NCI-H526 (cell line): Measurements from ENCODE around the gene NCOA3.

ENCODE experiments used
- DNase-seq, 2 experiments: peaks; one replicate each; lab custom pipeline; 2025; lab: John Stamatoyannopoulos, UW

Gene NCOA3

DNA sequence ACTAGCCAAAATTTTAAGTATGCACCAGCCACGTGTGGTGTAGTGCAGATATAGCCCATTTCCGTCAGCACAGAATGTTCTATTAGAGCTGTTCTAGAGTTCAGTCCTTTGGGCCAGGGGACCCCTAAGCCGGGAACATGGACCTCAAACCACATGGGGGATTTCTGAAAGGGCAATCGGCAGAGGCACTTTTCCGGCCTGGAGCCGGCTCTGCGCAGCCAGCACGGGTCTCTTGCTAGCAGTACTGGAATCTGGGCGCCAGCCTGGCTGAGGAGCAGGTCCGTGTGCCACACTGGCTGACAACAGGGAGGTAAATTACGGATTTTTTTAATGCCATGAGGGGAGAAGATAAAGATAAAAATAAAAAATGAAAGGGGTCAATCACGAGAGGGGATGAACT, 163.1 kb downstream of the NCOA3 start:
- DNase-seq = no peak

DNA sequence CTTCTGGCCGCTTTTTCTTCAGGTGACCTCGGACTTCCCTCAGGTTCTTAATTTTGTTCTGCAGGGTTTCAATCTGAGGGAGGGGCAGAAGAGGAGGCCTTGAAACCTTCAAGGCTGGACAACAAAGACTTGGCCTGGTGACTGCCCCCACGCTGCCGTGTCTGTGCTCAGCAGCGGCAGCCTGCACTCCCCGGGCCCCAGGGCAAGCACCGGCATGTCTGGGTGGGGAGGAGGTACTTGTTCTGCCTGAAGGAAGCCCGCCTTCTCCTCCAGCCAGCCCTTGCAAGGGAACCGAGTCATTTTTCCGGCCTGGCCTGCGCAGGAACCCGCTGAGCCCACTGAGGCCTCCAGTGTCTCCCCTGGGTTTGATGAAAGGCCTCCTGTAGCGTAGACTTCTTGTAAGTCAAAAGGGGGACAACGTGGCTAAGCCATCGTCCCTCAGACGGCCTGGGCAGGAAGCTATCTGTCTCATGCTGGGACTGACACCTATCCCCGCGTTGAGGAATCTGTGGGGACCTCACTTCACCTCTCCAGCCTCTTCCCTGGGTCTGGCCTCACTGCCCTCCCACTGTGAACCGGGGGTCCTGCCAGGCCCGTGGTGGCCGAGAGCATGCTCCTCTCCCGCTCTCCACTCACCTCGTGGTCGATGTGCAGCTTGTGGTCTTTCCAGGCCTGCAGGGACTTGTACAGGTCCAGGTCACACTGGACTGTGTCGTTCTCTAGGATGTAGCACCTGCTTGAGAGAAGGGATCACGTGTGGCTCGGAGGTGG, 163.7 kb downstream of the NCOA3 start:
- DNase-seq = peak; percentile 27 to 54

DNA sequence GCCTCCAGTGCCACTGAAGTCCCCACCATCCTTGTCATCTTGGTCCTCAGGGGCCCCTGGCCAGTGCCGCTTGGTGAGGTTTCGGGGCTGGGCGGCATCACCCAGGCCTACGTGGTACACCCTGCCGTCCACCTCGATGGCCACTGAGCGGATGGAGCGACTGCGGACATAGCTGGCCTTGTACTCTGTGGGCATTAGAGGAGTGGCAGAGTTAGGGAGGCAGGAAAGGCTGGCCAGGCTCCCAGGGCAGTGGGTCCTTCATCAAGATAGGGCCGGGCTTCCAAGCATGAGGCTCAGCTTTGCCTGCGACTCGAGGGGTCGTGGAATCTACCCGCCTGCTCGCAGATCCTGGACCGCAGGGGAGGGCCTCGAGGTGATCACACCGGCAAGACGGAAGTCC, 164.6 kb downstream of the NCOA3 start:
- DNase-seq = no peak

DNA sequence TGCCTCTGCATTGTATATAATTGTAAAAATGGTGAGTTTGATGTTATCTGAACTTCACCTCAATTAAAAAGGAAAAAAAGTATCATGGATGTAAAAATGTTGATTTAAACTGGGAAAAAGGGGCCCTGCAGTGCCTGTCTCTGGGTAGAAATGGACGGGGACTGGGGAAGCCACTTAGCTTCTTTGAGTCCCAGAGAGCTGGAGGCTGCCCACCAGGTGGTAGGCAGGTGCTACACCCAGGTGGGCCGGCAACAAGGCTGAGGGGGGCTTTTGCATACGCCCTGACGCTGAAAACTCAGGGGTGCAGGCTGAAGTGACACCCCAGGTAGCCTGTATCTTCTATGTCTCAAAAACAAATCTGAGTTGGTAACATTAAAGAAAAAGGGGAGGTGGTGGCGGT, 165.4 kb downstream of the NCOA3 start:
- DNase-seq = no peak

DNA sequence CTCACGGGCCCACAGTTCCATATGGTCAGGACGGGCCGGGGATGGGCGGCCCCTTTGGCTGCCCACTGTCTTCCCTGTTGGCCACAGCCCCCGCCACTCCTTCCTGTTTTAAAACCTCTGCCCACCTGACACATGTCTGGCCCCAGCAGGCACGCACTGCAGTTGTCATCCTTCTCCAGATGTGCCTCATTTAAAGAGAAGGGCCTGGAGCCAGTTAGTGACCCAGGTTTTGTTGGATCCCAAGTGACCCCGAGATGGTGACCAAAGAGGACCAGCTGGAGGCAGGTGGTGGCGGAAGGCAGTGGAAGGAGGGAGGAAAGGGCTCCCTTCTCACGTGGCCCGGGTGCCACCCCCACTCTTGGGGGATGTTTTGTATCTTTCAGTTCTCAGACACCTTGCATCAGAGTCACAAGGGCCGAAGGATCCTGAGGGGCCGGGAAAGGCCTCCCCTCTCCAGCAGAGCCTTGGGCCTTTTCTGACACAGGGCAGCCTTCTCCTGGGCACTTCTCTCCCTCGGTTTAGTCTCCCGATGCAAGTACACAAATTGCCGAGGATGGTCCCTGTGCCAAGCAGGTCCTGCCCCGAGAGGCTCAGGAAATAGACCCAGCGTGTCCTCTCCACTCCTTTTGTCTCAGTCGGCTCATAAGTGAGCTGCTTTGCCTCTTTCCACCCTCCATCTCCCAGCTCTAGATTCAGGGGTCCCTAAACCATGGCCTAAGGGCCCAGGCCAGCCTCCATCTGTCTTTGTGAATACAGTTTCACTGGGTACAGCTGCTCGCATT, 166.0 kb downstream of the NCOA3 start:
- DNase-seq = no peak

DNA sequence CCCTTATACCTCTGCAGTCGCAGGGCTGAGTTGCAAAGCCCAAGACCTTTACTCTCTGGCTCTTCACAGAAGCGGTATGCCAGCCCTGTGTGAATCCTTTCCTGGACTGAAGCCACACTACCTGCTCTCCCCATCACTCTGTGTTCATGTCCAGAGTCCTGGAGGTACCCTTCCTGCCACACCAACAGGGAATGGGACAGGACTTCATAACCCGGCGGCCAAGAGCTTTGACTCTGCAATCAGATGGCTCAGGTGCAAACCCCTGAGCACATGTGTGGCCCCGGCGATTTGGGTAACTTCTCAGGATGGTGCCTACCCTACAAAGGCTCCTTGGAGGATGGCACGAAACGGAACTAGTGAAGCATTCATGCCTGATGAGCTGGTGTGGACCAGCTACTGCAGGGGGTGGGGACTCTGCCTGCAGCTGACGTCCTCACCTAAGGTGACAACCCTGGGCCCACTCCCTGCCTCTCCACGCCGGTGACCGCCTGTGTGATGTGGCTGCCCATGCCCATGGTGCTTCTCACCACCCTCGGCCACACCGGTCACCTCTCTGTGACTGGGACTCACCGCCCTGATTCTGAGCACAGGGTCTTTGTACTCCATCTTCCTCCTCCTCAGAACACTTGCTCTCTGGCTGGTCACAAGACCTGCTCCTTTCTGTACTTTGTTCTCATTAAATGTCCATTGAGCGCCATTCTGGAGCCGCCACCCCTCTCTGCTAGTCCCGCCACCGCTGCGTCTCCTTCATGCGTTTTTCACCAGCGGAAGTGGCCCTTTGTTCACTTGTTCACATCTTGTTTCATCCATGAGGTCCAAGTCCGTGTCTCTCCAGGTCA, 166.8 kb downstream of the NCOA3 start:
- DNase-seq = no peak

DNA sequence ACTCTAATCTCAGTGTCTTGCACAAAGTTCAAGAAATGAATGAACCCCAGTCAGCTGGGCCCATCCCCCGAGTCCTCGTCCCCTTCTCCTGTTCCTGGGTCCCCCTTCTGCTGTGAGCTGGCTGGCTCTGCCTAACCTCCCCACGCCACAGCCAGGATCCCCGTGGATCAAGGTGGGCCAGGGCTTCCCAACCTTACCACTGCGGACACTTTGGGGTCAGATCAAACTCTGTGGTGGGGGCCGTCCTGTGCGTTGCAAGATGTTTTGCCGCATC, 167.4 kb downstream of the NCOA3 start:
- DNase-seq = no peak

DNA sequence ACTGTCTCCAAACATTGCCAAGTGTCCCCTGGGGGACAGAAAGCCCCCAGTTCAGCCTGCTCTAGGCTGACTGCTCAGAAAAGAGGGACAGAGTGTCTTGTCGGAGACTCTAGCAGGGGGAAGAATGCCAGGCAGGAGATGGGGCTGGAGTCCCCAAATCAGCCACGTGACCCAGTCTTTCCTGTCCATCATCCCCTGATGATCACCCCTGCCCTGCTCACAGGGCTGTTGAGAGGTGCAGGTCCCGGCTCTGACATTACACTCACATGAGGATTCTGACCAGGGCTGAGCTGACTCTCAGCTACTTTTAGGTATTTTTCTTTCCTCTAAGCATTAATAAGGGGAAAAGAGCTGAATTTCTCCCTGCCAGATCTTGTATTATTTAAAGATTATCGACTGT, 167.8 kb downstream of the NCOA3 start:
- no peak for DNase-seq

DNA sequence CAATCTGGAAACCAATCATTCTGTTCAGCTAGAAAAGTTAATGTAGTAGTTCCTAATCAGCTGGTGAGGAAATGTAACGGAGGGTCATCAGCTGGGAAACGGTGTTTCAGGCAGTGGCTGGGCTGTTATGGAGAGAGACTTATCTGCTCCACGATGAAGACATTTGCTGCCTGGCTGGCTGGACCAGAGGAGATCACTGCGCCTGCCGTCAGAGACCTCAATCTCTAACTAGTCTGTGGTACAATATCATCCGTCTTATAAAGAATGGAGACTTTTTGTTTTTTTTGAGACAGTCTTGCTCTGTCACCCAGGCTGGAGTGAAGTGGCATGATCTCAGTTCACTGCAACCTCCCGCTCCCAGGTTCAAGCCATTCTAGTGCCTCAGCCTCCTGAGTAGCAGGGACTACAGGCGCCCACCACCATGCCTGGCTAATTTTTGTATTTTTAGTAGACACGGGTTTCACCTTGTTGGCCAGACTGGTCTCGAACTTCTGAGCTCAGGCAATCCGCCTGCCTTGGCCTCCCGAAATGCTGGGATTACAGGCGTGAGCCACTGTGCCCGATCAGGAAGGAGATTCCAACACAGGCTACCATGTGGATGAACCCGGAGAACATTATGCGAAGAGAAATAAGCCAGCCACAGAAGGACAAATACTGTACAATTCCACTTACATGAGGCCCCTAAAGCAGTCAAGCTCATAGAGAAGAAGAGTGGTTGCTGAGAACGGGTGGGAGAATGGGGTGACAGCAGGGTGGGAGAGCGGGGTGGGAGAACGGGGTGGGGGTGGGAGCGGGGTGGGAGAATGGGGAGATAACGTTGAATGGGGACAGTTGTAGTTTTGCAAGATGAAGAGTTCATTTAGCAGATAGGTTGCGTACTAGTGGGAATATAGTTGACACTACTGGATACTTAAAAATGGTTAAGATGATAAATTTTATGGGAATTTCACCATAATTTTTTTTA, 168.5 kb downstream of the NCOA3 start:
- DNase-seq = no peak

DNA sequence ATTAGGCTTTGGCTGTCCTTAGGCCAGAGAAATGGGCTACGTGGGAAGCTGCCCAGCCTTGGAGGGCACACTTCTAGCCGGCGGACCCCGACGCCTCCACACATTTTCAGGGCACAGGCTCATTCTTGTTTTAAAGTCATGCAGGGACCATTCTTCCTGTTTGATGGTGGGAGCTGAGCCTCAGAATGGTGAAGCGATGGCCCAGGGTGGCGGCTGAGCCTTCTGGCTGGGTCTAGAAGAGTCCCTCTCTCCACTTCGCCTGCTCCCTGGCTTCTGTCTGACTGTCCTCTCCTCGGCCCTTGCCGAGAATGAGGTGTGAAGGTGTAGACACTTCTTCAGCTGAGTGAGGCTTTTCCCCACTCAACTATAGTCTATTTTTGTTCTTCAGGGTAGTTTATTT, 169.2 kb downstream of the NCOA3 start:
- no peak for DNase-seq

DNA sequence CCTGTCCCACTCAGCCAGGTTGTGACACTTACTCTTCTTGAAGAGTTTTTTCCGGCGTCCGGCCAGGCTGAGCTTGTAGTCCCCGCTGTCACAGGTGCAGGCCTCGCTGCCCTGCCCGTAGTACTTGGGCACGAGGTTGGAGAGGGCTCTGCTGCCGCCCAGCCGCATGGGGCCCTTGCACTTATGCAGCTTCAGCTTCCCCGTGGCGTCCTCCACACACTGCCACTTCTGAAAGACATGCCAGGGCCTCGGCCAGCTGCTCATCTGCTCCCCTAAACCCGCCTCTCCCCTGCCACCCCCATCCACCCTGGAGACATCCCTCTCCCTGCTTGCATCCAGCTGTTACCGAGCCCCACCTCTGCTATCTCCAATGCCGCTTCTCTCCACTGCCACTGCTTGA, 170.5 kb downstream of the NCOA3 start:
- no peak for DNase-seq

DNA sequence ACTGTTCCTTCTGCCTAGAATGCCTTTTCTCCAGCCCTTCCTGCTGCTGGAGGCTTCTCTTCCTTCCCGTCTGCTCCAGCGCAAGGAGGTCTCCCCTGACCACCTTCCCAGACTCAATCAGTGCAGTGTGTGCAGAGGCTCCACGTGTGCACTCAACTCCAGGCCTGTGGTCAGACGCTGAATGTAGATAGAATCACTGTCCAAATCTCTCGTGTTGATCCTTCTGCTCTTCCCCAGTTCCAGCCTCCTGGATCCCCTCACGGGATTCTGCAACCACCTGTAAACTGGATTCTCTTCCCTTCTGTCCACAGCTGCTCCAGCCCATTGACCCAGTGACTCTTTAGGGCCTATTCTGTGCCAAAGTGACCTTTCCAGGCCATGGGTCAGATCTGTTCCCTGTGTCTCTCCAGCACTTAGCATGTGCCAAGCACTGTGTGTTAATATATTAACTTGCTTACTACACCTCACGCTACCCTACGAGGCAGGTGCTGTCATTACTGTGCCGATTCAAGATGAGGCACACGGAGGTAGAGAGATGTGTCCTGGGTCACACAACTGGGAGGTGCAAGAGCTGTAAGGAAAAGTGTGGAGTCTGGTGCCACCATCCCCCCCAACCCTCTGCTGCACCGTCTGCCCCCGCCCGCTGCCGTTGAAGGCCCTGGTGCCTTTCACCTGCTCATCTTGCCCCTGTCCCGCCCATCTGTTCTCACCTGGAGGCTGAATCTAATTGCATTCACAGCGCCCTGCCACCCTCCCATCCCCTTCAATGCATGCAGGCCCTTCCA, 171.4 kb downstream of the NCOA3 start:
- no peak for DNase-seq

DNA sequence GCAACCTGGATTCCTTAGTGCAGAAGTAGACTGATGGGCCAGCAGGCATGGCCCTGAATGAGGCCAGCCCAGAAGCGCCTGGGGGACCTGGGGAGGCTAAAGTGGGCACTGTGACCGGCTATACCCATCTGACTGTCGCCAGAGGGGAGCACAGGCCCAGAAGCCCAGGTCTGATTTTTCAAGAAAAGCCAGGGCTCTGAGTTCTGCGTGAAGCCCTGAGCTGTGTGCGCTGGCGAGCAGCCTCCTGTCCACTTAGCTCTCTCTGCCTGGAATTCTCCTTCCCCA, 171.9 kb downstream of the NCOA3 start:
- DNase-seq = no peak

DNA sequence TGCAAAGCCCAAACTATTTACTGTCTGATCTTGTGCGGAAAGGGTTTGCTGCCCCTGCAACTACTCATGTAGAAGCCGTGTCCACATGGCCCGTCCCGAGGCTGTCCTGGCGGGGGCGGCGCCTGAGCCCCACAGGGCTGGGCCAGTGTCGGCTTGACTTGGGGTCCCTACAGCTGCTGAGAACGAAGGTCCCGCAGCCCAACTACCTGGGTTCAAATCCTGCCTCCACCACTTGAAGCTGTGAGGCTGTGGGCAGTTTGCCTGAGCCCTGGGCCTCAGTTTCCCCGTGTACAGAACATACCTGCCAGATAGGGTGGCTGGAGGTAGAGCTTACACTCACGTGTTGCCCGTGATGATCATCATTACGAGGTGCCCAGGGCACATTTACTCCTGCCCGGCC, 172.5 kb downstream of the NCOA3 start:
- no peak for DNase-seq

DNA sequence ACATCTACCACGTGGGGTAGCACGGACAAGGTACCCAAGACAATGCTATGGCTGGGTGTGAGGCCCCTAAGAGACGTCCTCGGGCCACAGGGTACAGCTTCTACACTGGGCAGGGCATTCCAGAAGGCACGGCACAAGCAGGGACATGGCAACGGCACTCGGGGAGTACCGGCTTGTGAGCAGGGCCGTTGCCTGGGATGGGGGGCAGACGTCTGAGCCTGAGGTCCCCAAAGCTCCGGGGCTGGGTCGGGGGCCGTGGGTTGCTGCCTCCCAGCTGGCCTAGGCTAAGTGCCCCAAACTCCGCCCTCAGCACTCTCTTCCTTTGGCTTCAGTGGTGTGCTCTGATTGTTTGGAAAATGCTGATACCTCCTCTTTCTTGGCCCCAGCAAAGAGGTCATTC, 173.0 kb downstream of the NCOA3 start:
- DNase-seq = no peak

DNA sequence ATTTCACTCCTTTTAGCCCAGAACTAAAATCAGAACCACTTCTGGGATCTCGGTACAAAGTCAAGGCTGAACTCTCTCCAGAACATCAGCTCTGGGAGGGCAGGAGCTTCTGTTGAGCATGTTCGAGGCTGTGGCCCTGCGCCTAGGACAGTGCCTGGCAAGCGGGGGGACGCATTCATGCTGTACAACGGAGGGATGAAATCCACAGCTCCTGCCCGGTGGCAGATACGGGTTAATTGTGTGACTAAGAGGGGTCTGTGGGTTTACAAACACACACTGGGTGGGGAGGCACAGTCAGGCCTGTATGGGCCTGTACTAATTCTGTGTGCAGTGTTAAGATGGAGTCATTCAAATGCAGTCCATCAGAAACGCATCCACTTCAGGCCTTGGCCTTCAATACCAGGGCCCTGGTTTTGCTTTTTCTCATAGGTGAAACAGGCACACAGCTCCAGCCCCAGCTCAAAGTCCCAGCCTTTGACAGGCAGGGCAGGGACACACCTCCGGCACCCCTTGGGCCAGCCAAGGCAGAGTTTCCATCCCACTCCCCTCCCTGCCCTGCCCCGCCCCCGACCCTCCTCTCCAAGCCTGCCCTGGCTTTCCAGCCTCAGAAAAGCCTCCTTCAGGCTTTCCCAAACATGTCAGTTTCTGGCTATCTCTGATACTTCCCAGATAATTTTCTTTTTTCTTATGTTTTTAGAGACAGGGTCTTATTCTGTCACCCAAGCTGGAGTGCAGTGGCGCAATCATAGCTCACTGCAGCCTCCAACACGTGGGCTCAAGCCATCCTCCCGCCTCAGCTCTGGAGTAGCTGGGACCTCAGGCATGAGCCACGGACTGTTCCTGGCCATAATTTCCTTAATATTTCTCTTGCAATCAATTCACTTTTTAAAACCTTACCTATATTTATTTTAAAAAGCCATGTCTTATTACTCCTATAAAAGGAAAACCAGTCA, 173.8 kb downstream of the NCOA3 start:
- no peak for DNase-seq

DNA sequence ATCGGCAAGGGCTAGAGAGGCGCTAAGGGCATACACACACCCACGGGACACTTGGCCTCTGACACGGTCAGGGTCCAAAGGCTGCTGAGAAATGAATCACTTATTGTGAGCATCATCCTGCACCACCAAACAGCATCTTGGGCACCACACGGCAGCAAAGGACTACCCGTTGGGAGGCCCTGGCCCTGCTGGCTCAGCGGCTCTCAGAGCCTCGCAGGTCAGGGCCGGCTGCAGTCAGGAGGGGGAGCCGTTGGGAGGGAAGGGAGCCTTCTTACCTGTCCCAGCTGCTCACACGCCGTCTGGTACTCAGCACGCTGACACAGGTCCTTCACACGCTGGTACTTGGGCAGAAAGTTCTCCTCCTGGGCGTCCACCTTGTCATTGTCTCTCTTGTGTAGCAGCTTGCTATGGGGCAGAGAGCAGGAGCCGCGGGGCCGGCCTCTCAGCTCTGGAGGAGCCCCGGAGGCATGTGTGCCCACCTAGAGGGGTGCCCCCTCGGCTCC, 174.6 kb downstream of the NCOA3 start:
- peak in 1 of 2 experiments; percentile 55 for DNase-seq

DNA sequence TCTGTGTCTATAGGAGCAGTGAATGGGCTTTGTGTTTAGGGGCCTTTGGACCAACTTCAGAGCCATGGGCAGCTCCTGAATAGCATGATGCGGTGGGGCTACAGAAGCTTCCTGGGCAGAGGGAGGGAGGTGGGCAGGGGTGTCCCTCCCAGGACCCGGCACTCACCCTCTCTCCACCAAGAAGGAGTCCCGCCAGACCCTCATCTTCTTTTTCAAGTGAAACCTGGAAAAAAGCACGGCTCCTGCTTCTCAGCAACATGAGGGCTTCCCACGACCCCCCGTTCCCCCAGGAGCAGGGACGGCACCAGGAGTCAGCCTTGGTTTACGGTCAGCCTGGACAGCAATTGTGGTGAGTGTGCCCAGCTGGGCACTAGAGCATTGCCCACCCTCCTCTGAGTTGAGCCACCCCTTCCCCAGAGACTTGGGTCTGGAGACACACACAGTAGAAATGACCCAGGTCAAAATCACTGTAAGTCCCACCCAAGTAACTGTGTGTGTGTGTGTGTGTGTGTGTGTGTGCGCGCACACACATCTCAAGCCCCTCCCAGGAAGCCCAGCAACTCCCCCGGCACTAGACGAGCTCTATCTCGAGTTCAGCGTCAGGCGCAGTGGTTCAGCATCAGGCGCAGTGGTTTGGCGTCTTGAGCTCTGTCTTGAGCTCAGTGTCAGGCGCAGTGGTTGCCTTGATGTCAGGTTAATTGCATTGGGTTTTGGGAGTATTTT, 175.4 kb downstream of the NCOA3 start:
- no peak for DNase-seq
